Raji (cell line): ENCODE data around the gene MARCHF3.

Experiments
- POLR2A ChIP-seq: IDR thresholded peaks from 2 replicates; pipeline ENCODE4 v1.6.1; 2011; ENCODE audit warnings: low read depth, low read length, control low read depth; ENCODE audit not compliant: insufficient read depth

Gene MARCHF3

DNA sequence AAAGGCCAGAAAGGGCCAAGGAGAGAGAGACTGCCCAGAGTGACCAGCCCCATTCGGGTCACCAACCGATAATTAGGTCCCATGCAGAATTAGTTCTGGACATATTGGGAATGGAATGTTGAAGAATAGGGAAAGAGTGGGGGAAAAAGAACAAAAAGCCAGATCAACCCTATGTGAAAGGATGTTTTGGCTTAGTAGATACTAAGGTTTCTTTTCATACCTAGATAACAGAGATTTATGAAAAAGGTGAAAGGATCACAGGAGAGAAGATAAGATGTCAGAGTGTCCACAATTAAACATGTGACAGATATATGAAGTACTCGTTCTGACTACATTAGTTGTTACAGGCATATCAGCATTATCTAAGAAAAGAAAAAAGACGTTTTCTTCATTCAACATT, 52.1 kb downstream of the MARCHF3 start:
- no peak for TF ChIP-seq POLR2A

DNA sequence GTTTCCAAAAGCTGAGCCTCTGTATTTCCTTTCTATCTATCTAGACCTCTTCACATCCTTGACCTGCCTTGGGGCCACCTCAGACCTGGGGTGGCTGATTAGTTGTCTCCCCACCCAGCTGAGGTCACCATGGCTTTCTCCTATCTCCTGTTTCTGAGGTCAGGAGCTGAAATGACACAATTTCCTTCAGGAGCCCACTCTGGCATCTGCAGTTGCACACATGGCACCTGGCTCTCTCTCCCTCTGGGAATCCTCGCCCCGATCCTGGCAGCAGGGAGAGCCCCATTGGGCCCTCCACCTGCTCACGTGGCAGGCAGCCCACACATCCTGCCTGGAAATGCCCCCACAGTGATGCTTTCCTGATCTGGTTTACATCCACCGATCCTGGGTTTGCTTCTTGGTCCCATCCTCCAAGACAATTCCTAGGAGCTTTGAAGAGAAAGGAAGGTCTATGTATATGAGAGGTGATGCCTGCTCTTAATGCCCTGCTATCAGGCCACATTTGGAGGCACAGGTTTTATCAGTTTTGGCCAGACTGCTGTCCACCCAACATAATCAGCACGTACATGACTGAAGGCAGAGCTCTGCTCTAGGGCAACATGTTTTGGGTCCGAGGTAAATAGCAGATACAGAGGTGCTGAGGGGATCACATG, 53.7 kb downstream of the MARCHF3 start:
- no peak for TF ChIP-seq POLR2A

- no peak for TF ChIP-seq POLR2A
These were observed 54.6 kb downstream of the MARCHF3 start for GRCh38 chr5:126975796-126976195.

DNA sequence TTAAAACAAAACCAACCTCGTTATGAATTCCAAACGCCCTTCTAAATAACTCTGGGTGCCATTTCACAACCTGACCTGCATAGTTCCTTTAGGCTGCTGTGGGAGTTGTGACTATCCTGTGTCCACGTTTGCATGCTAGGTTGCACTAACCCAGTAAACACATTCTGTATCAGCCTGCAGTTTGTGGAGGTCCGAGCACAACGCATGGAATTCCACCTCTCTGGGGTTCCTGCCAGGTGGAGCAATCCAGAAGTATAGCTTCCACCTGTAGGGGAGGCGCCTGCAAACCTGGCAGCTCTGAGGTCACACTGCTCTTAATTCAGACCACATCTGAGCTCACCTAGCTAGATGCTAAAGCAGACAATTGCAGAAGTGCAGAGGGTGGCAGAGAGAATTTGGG, 57.2 kb downstream of the MARCHF3 start:
- no peak for TF ChIP-seq POLR2A

DNA sequence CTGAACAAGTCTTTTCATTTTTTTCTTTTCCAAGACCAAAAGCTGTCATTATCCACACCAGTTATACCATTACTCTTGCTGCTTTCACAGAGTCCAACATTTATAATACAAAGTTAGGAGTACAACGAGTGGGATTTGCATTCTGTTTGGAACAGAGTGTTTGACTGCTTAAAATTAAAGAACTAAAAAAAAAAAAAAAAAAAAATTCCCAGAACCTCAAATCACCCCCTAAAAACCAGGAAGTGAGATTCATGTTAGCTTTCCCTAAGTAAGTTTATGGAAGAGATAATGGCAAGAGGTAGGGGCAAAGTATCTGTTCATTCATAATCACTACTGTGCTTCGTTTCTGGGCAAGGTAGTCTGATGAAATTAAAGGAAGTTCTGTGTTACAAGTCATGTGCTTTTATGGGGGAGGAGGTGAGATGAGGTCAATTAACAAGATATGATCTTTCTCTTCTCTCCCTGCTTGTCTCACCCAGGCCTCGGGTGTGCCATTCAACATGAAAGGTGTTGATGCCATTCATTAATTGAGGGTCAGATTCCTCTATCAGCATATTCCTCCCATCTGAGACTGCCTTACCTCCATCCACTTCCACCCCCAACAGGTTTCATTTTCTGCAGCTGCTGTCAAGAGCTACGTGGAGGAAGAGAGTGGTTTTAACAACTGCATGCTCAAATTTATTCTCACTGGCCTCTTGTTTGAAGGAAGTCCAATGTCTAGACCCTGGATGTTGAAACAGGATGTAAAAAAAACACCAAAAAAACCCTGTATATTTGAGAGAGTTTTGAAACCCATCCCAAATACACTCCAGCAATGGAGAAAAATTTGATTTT, 58.1 kb downstream of the MARCHF3 start:
- peak; percentile 45; the same call in 1 of the 2 replicates for TF ChIP-seq POLR2A

- no peak for TF ChIP-seq POLR2A
These were observed 58.8 kb downstream of the MARCHF3 start for GRCh38 chr5:126971455-126972031.

GRCh38 chr5:126970517-126971017, 59.8 kb downstream of the MARCHF3 start:
- no peak for TF ChIP-seq POLR2A

- TF ChIP-seq POLR2A, result peak; percentile 55; the same call in 1 of the 2 replicates
These were observed 60.8 kb downstream of the MARCHF3 start for GRCh38 chr5:126969548-126969947.

DNA sequence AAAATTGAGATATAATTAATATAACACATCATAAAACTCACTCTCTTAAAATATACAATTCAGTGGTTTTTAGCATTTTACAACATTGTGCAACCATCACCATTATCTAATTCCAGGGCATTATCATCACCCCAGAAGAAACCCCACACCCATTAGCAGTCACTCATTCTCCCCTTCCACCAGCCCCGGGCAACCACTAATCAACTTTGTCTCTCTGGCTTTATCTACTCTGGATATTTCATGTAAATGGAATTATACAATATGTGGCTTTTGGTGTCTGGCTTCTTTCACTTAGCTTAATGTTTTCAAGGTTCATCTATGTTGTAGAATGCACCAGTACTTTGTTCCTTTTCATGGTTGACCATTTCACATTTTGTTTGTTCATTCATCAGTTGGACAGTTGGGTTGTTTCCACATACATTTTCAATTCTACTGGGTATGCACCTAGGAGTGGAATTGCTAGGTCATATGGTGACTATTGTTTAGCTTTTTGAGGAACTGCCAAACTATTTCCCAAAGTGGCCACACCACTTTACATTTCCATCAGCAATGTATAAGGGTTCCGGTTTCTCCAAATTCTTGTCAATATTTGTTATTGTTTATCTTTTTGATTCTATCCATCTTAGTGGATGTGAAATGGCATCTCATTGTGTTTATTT, 62.4 kb downstream of the MARCHF3 start:
- no peak for TF ChIP-seq POLR2A

DNA sequence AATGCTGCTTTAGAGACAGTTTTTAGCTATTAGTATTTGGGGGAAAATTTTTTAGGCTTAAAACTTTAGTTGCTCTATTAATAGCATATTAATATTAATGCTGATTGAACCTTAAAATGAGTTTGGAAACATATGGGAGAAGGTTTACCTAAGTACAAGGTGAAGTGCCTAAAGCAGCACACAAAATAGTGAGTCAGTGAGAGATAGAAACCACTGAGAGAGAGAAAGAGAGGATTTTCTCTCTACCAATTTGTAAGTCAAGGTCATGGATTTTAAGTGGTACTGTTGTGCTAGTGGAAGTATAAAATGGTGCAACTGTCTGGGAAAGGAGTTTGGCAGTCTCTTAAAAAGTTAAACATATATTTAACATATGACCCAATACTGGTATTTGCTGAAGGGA, 64.9 kb downstream of the MARCHF3 start:
- TF ChIP-seq POLR2A, result no peak

GRCh38 chr5:126965061-126965475, 65.3 kb downstream of the MARCHF3 start:
- no peak for TF ChIP-seq POLR2A

DNA sequence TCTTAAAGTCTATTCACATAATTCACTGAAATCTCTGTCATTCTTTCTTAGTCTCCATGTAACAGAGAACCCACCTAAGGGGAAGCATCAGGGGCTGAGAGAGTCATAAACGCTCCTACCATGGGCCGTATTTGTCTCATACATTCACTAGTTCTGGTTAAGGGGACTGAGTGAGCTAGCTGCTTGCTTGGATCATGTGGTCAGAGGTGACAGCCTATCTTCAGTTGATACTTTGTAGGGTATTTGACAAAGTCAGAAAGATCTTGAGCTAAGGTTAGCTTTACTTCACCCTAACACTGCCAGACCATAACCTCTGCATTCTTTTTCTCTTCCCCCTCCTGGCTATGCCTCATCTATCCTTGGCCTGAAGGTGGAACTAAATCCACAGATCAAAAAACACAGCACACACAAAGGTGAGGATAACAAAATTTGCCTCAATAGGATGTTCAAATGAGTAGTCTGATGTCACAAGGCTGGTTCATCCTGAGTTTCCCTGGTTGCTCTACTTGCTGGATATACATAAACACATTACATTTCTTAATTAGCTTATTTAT, 66.5 kb downstream of the MARCHF3 start:
- no peak for TF ChIP-seq POLR2A

- TF ChIP-seq POLR2A, result no peak
These were observed 68.7 kb downstream of the MARCHF3 start for GRCh38 chr5:126961702-126962101.

DNA sequence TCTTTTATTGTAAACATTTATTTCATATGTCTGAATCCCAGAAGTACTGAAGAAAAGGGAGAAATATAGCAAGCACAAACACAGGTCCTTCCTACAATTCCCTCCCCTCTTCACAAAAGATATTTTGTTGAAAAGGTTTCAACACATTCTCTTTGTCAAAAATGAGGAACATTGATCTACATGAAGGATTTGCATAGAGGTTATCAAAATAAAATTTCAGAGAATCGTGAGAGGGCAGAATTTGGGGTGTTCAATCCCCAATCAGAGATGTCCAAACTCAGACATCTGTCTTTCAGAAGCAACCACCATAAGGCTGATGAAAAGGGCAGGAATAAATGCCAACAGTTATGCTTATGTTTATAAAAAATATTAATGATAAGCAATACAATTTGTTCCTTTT, 69.2 kb downstream of the MARCHF3 start:
- no peak for TF ChIP-seq POLR2A

DNA sequence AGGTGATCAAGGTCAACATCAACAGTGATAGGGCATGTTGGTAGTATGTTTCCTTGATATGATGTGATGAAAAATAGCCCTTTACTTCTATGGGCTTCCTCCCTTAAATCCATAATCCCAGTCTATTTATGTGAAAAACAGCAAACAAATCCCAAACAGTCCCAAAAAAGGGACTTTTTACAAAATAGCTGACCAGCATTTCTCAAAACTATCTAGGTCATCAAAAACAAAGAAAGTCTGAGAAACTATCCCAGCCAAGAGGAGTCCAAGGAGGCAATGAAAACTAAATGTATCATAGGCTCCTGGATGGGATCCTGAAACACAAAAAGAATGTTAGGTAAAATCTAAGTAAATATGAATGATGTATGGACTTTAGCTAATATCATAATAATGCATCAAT, 71.2 kb downstream of the MARCHF3 start:
- no peak for TF ChIP-seq POLR2A
